H1 (cell line): ENCODE data around the gene FSTL4. TPM values are rescaled to one million over a fixed set of nuclear protein-coding genes. Genes with fewer than 3 reads are reported as not detected.

Experiments used
- CTCF ChIA-PET: fragments of 300-600 bp; sonication (Branson Sonifier 250); formaldehyde crosslinking; loops from one replicate; lab custom pipeline; 2021; ENCODE audit not compliant: partially characterized antibody; lab: Charles Lee
- POLR2A ChIA-PET: fragments of 300-600 bp; sonication (Branson Sonifier 250); formaldehyde crosslinking; loops from one replicate; lab custom pipeline; 2021; ENCODE audit warnings: inconsistent platforms; ENCODE audit not compliant: partially characterized antibody; lab: Charles Lee
- DNase-seq, 2 experiments: peaks; one replicate each; pipeline versions ENCODE4 v3.0.0 to v3.0.0-alpha.2; 2010 to 2022; ENCODE audit warnings: low spot score in 2 of 2, low read depth in 1 of 2, mixed read lengths in 1 of 2
- FAIRE-seq: peaks from 2 replicates; lab custom pipeline; 2011; peaks lifted over from hg19 to GRCh38; lab: Jason Lieb, UNC
- H2AFZ ChIP-seq: 2 replicates; pipeline ENCODE4 v1.8.1; 2012; ENCODE audit warnings: low read length, inconsistent platforms
- H2AK5ac ChIP-seq: 2 replicates; pipeline ENCODE4 v1.6.1; 2013; ENCODE audit warnings: low read depth, low read length
- H2BK120ac ChIP-seq: replicated peaks from 2 replicates; pipeline ENCODE3; 2013; ENCODE audit warnings: low read depth, low read length, inconsistent platforms
- H2BK12ac ChIP-seq: 2 replicates; pipeline ENCODE4 v1.6.1; 2013; ENCODE audit warnings: low read depth, low read length
- H2BK15ac ChIP-seq: 2 replicates; pipeline ENCODE4 v1.6.1; 2013; ENCODE audit warnings: low read length
- H2BK20ac ChIP-seq: 2 replicates; pipeline ENCODE4 v1.6.1; 2013; ENCODE audit warnings: low read length
- H2BK5ac ChIP-seq: 2 replicates; pipeline ENCODE4 v1.6.1; 2013; ENCODE audit warnings: low read depth, low read length
- H3K14ac ChIP-seq: 2 replicates; pipeline ENCODE4 v1.6.1; 2013; ENCODE audit warnings: inconsistent platforms; ENCODE audit not compliant: insufficient read length
- H3K18ac ChIP-seq: 2 replicates; pipeline ENCODE4 v1.6.1; 2013; ENCODE audit warnings: low read length; ENCODE audit errors: extremely low read depth
- H3K23ac ChIP-seq: 2 replicates; pipeline ENCODE4 v1.6.1; 2013; ENCODE audit warnings: inconsistent platforms; ENCODE audit not compliant: insufficient read length
- H3K23me2 ChIP-seq: 2 replicates; pipeline ENCODE4 v1.6.1; 2013; ENCODE audit warnings: low read depth, low read length
- H3K27ac ChIP-seq: 2 replicates; pipeline ENCODE4 v1.6.1; 2011; ENCODE audit warnings: low read depth, low read length, inconsistent platforms
- H3K27me3 ChIP-seq, 4 experiments: replicated peaks in 1 of 4; 1 replicate in 1 of 4; 2 replicates in 3 of 4; pipeline versions ENCODE4 v1.6.1 to v1.8.1; 2011 to 2013; ENCODE audit warnings: low read length in 3 of 4, mild to moderate bottlenecking in 3 of 4, inconsistent platforms in 2 of 4, mixed read lengths in 2 of 4, moderate library complexity in 1 of 4; ENCODE audit not compliant: control insufficient read depth in 3 of 4, insufficient read depth in 3 of 4; ENCODE audit errors: extremely low read depth in 1 of 4
- H3K36me3 ChIP-seq, 4 experiments: 2 replicates each; pipeline versions ENCODE4 v1.6.1 to v1.8.1; 2011 to 2013; ENCODE audit warnings: mild to moderate bottlenecking in 4 of 4, low read length in 3 of 4, moderate library complexity in 2 of 4, control low read depth in 1 of 4, inconsistent platforms in 1 of 4; ENCODE audit not compliant: insufficient read depth in 4 of 4, control insufficient read depth in 2 of 4
- H3K4ac ChIP-seq: replicated peaks from 2 replicates; pipeline ENCODE3; 2013; ENCODE audit warnings: low read length, low read depth, mixed read lengths, inconsistent platforms; ENCODE audit not compliant: insufficient read length
- H3K4me1 ChIP-seq, 4 experiments: replicated peaks in 1 of 4; 1 replicate in 1 of 4; 2 replicates in 3 of 4; pipeline versions ENCODE4 v1.6.1 to v1.8.1; 2011 to 2013; ENCODE audit warnings: low read length in 3 of 4, inconsistent platforms in 2 of 4, mixed read lengths in 1 of 4; ENCODE audit not compliant: insufficient read depth in 4 of 4, control insufficient read depth in 3 of 4
- H3K4me2 ChIP-seq, 2 experiments: 2 replicates each; pipeline versions ENCODE4 v1.6.1 to v1.8.1; 2011 to 2013; ENCODE audit warnings: low read depth in 2 of 2, low read length in 2 of 2, control low read depth in 1 of 2, inconsistent platforms in 1 of 2, mild to moderate bottlenecking in 1 of 2; ENCODE audit not compliant: insufficient read depth in 1 of 2
- H3K4me3 ChIP-seq, 4 experiments: fragments of 200-600, 300-600 bp in 1 of 4; sonication (generic), shearing (Covaris generic), sonication (Bioruptor Twin) in 1 of 4; 2 replicates each; pipeline versions ENCODE4 v1.5.1 to v1.8.1; 2011 to 2016; ENCODE audit warnings: low read length in 4 of 4, low read depth in 3 of 4, control low read depth in 2 of 4, inconsistent platforms in 2 of 4, mild to moderate bottlenecking in 2 of 4, mixed read lengths in 1 of 4, moderate library complexity in 1 of 4; ENCODE audit not compliant: insufficient read depth in 2 of 4; ENCODE audit errors: extremely low read depth in 1 of 4
- H3K56ac ChIP-seq: replicated peaks from 2 replicates; pipeline ENCODE3; 2013; ENCODE audit warnings: low read depth, mild to moderate bottlenecking, mixed read lengths, low read length, inconsistent platforms; ENCODE audit not compliant: insufficient read length
- H3K79me1 ChIP-seq: 2 replicates; pipeline ENCODE4 v1.6.1; 2013; ENCODE audit warnings: low read depth, low read length, control low read depth
- H3K79me2 ChIP-seq, 2 experiments: 2 replicates each; pipeline versions ENCODE4 v1.6.1 to v1.8.1; 2012 to 2013; ENCODE audit warnings: low read length in 2 of 2, mild to moderate bottlenecking in 2 of 2, inconsistent platforms in 1 of 2; ENCODE audit not compliant: insufficient read depth in 2 of 2, control insufficient read depth in 1 of 2
- H3K9ac ChIP-seq, 4 experiments: replicated peaks in 1 of 4; 1 replicate in 1 of 4; 2 replicates in 3 of 4; pipeline versions ENCODE4 v1.6.1 to v1.8.1; 2011 to 2013; ENCODE audit warnings: low read depth in 3 of 4, low read length in 3 of 4, control low read depth in 2 of 4, mild to moderate bottlenecking in 2 of 4, moderate library complexity in 2 of 4, inconsistent platforms in 1 of 4; ENCODE audit errors: extremely low read depth in 1 of 4
- H3K9me3 ChIP-seq, 2 experiments: 2 replicates each; pipeline versions ENCODE4 v1.6.1 to v1.8.1; 2012 to 2013; ENCODE audit warnings: mild to moderate bottlenecking in 2 of 2, moderate library complexity in 2 of 2, control low read depth in 1 of 2, inconsistent platforms in 1 of 2, low read depth in 1 of 2, low read length in 1 of 2, mixed read lengths in 1 of 2; ENCODE audit not compliant: insufficient read depth in 2 of 2
- H4K20me1 ChIP-seq, 2 experiments: replicated peaks in 1 of 2; 2 replicates each; pipeline versions ENCODE3 to v1.8.1; 2011 to 2013; ENCODE audit warnings: inconsistent platforms in 2 of 2, low read length in 2 of 2, mild to moderate bottlenecking in 1 of 2; ENCODE audit not compliant: insufficient read depth in 2 of 2, control insufficient read depth in 1 of 2
- H4K5ac ChIP-seq: 2 replicates; pipeline ENCODE4 v1.6.1; 2013; ENCODE audit warnings: low read length, low read depth, mixed read lengths, inconsistent platforms; ENCODE audit not compliant: insufficient read length
- H4K8ac ChIP-seq: 2 replicates; pipeline ENCODE4 v1.8.0; 2013; ENCODE audit warnings: mild to moderate bottlenecking, moderate library complexity, low read length, inconsistent platforms; ENCODE audit not compliant: insufficient read depth; ENCODE audit errors: extremely low read depth
- H4K91ac ChIP-seq: replicated peaks from 2 replicates; pipeline ENCODE3; 2013; ENCODE audit warnings: low read length, mixed read lengths, inconsistent platforms; ENCODE audit not compliant: insufficient read length
- BACH1 ChIP-seq: IDR thresholded peaks from 2 replicates; pipeline ENCODE4 v1.6.1; 2012; ENCODE audit warnings: low read length, improper control_type of control experiment
- CBX5 ChIP-seq: fragments of 300-800, 300-1000 bp; sonication (generic); IDR thresholded peaks from 2 replicates; pipeline ENCODE4 v1.7.1; 2016; ENCODE audit warnings: antibody characterized with exemption, low read length, low read depth
- EGR1 ChIP-seq: IDR thresholded peaks from 2 replicates; pipeline ENCODE4 v1.6.1; 2011; ENCODE audit warnings: low read depth, low read length, borderline replicate concordance
- GTF2F1 ChIP-seq: IDR thresholded peaks from 2 replicates; pipeline ENCODE4 v1.6.1; 2012; ENCODE audit warnings: low read depth, low read length, improper control_type of control experiment, borderline replicate concordance
- MAX ChIP-seq: IDR thresholded peaks from 2 replicates; pipeline ENCODE4 v1.6.1; 2012; ENCODE audit warnings: inconsistent platforms
- NANOG ChIP-seq: IDR thresholded peaks from 2 replicates; pipeline ENCODE4 v1.6.1; 2011; ENCODE audit warnings: low read length, low read depth, mild to moderate bottlenecking, inconsistent platforms; ENCODE audit not compliant: insufficient read depth, poor library complexity, severe bottlenecking
- RFX5 ChIP-seq: IDR thresholded peaks from 2 replicates; pipeline ENCODE4 v1.6.1; 2011; ENCODE audit warnings: low read depth, low read length, improper control_type of control experiment, borderline replicate concordance
- RXRA ChIP-seq: IDR thresholded peaks from 2 replicates; pipeline ENCODE4 v1.6.1; 2011; ENCODE audit warnings: low read depth, mild to moderate bottlenecking, low read length, moderate library complexity; ENCODE audit not compliant: insufficient read depth
- SAP30 ChIP-seq: fragments of 300-600 bp; sonication (generic); IDR thresholded peaks from 2 replicates; pipeline ENCODE4 v1.7.1; 2012; ENCODE audit warnings: low read length, moderate library complexity, mild to moderate bottlenecking, inconsistent platforms; ENCODE audit not compliant: insufficient read depth, insufficient replicate concordance
- TAF7 ChIP-seq: optimal IDR thresholded peaks from 2 replicates; pipeline ENCODE3; 2011; ENCODE audit warnings: low read depth, mild to moderate bottlenecking, inconsistent platforms, low read length, moderate library complexity, borderline replicate concordance
- WGBS, 2 experiments: shearing (Covaris generic) in 1 of 2; methylation state at CpG; one replicate each; pipeline versions ENCODE4 v1.1.6 to v1.1.7; 2013 to 2015; ENCODE audit warnings: low lambda C conversion rate in 2 of 2, mixed read lengths in 2 of 2, inconsistent platforms in 1 of 2, low coverage in 1 of 2, missing lambda C conversion rate in 1 of 2; ENCODE audit not compliant: insufficient replicate concordance in 2 of 2, insufficient coverage in 1 of 2, insufficient read length in 1 of 2; ENCODE audit errors: extremely low coverage in 1 of 2, missing lambda C conversion rate in 1 of 2; 5-methylcytosine and 5-hydroxymethylcytosine counted together
- polyA plus RNA-seq, 7 experiments: library from polyadenylated mRNA; depleted of rRNA in 3 of 7; stranded (reverse) in 5 of 7; unstranded in 2 of 7; fragments of >200 nt in 5 of 7; fragments of 200-250 nt in 2 of 7; gene quantifications; 1 replicate in 5 of 7; 2 replicates in 1 of 7; 4 replicates in 1 of 7; pipeline versions ENCODE4 v1.2.1 to v1.2.3, GENCODE V29; 2011 to 2013; ENCODE audit warnings: missing spikeins in 2 of 7, mixed read lengths in 2 of 7
- total RNA-seq: library from RNA; stranded (reverse); fragmentation: NEBNext Ultra II Directional; extraction: Animal tissue kit (Norgen Biotek cat#: 25700); gene quantifications from 2 replicates; pipeline ENCODE4 v1.2.1, GENCODE V29; 2021
- TF ChIP-seq, protein P1 (sequence below): IDR thresholded peaks from 2 replicates; pipeline ENCODE4 v1.6.1; 2012; ENCODE audit warnings: low read length, inconsistent platforms

The FSTL4 gene
- total and polyA plus RNA-seq, 2 of the 8 experiments (the other 6 are each of a cell fraction or from before 2014, with no cell fraction given), result 3.1 to 4.1 TPM

DNA sequence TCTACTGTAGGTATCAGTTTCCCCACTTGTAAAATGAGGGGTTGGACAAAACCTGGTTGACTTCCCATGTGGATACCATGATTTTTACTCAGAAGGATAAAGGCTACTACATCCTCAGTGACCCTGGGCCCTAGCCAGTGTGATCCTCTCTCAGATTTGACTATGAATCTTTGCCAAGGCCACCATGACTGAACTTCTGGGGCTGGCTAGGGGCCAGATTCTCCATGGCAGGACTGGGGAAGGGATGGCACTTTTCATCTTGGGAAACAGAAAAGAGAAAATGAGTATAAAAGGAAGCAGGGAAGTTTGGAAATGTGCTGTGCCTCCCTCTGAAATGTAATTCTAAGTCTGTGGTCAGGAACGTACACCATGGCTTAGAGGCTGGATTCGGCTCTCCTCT is 1.4 kb upstream of the FSTL4 start:
- Histone ChIP-seq H4K5ac (no peak overlapping the region), H3K56ac (no peak overlapping the region), H2BK120ac (no peak overlapping the region), H4K91ac (no peak overlapping the region), H2AK5ac (no peak overlapping the region), H2AFZ (no peak overlapping the region), H4K20me1 (peaks cover 0 to 1% of the 10 kb centered on the region in 2 experiments), H3K36me3 (no peaks in the 10 kb centered on the region; a peak in 1 of 8 replicates), H3K18ac (no peak overlapping the region), H2BK15ac (no peak overlapping the region), H4K8ac (no peak overlapping the region), H3K27ac (no peak overlapping the region), H3K4me3 (no peak overlapping the region), H3K23ac (no peak overlapping the region), H3K23me2 (peaks cover 12% of the 10 kb centered on the region; the same call in 1 of the 2 replicates), H2BK5ac (no peak overlapping the region), H3K4me1 (peaks cover 0 to 9% (median 3%) of the 10 kb centered on the region in 4 experiments; a peak in 5 of 7 replicates), H3K9me3 (no peaks in the 10 kb centered on the region), H3K79me2 (no peaks in the 10 kb centered on the region), H3K4me2 (no peak overlapping the region), H3K79me1 (no peaks in the 10 kb centered on the region), H3K9ac (no peak overlapping the region), H3K27me3 (peaks cover 19 to 55% (median 43%) of the 10 kb centered on the region in 4 experiments), H2BK20ac (no peak overlapping the region), H2BK12ac (no peak overlapping the region), H3K4ac (no peak overlapping the region), H3K14ac (no peak overlapping the region)
- 84% methylated on average over 2 of the region's 2 CpGs; no CpG with 5 or more reads in 1 of the 2 experiments for WGBS, 2 experiments
- DNase-seq (no peak), FAIRE-seq (no peak)
- ChIA-PET CTCF (interaction anchor here (0.9 to 7.7 kb wide), 3 partner anchors 35 to 189 kb away, joined by 3 to 55 read pairs (median 3); no protein-coding TSS in a partner anchor), POLR2A (no interaction called here)
- TF ChIP-seq TAF7 (no peak), MAX (no peak), NANOG (no peak), GTF2F1 (no peak), BACH1 (no peak), CBX5 (no peak), RXRA (no peak), EGR1 (no peak), SAP30 (no peak), RFX5 (no peak)
- TF ChIP-seq, protein P1, sequence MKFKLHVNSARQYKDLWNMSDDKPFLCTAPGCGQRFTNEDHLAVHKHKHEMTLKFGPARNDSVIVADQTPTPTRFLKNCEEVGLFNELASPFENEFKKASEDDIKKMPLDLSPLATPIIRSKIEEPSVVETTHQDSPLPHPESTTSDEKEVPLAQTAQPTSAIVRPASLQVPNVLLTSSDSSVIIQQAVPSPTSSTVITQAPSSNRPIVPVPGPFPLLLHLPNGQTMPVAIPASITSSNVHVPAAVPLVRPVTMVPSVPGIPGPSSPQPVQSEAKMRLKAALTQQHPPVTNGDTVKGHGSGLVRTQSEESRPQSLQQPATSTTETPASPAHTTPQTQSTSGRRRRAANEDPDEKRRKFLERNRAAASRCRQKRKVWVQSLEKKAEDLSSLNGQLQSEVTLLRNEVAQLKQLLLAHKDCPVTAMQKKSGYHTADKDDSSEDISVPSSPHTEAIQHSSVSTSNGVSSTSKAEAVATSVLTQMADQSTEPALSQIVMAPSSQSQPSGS, result no peak
